HTERT RPE-1 (cell line): ENCODE measurements around the gene GPATCH2L.

Source experiments
- in situ Hi-C: fragments of 300-500 bp; cut with MboI; formaldehyde crosslinking; loops from 4 replicates; pipeline ENCODE4 v1.14.3; 2020; ENCODE audit warnings: low sequenced_read_pairs

GPATCH2L gene

DNA sequence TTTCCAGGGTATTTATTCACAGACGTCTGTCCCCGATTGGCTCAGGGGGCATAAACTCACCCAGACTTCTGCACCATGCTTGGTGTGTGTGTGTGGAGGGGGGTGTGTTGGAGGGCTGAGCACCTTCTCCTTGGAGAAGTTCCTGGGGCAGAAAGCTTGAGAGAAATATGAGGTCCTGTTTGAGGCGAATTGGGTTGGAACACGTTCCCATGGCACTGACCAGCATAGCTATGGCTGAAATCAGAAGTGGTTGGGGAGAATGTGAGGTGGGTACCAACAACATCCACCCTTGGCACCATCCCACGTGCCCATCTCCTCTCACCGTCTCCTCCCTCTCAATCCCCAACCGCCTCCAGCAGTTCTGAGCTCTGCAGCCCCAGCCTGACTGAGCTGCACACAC is 16.0 kb upstream of the GPATCH2L start:
- in situ Hi-C loops, result no loop called here

DNA sequence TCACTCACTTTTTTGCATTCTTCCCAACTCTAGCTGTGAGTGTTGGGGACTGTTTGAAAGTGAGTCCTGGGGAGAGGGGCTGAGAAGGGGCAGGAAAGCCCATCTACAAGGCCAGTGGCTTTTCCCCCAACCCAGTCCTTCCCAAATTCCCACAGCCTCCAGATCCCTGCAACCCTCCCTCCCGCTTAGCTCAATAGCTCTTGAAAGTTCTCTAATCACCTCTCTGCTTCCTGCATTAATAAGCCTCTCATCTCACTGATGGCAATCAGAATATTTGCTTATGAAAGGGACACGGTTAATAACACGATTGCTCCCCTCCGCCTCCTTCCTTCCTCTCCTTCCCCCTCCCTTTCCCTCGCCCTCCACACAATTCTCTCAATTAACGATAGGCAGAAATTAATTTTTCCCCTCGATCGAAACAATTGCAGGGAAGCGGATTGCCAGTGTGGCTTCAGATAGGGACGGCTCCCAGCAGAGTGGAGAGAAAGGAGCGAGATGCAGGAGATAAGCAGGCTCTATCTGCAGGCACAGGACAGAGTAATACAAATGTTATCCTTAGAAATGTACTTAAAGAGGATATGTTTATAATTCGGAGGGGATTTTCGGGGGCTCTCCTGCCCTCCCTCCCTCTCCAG is 15.1 kb upstream of the GPATCH2L start:
- in situ Hi-C loops, result no loop called here

DNA sequence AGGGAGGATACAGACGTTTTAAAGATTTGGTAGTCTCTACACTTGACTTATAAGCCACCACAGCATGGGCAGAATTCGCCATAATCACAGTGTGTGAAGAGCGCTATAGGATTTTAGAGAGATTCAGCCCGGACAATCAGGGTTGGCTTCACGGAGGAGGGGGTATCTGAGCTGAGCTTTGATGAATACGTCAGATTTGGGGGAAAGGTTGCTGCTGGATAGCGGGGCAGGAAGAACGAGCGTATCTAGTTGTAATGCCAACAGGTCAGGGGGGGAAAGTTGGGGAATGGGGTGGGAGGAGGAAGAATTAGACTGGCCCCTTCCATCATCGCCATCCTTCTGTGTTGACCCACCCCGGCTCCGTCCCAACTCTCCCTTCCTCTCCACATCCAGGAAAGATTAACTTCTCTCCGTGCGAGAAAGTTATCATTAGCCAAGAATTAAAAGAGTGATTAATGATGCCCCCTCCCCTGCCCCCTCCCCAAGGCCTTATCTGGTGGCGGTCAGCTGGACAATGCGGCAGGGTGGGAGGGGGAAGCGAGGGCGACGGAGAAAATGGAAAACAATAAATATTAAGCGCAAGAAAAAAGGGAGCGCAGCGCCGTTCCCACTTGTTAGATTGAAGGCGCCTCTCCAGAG is 13.5 kb upstream of the GPATCH2L start:
- in situ Hi-C loops, result no loop called here

GRCh38 chr14:76138758-76139723 is 12.7 kb upstream of the GPATCH2L start:
- in situ Hi-C loops, result no loop called here

GRCh38 chr14:76143642-76144041 is 8.1 kb upstream of the GPATCH2L start:
- in situ Hi-C loops, result no loop called here

DNA sequence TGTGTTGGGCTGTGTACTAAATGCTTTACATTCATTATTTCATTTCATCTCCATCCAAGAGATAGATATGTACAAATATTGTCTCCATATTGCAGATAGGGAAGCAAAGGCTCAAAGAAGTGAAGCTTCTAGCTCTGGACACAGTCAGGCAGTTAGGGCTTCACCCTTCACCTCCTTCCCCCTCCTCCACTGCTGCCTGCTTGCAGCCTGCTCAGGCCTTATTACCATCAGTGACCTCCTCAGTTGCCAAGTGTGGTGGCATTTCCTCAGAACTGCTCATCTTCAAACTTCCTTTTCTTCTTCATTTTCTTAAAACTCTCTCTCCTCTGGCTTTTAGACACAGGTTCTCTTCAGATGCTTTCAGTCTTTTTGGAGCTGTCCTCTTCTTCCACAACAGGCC is 4.7 kb upstream of the GPATCH2L start:
- in situ Hi-C loops, result no loop called here

GRCh38 chr14:76149196-76149595 is 2.5 kb upstream of the GPATCH2L start:
- in situ Hi-C loops, result no loop called here

DNA sequence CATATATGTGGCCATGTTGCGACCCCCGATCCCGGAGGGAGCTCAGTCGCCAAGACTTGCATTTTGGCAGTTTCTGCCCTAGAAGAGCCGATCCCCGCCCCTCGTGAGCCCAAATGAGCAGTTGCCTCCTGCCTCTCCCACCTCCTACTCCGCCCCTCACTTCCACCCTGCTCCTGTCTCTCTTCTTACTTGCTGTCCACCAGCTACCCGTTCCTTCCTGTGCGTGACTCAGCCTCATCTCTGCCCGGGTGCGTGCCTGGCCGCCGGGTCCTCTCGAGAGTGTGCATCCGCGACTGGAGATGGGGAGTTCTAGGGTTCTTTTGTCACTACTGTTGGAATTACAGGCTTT is 585 bp downstream of the GPATCH2L start:
- in situ Hi-C loops, result no loop called here

- in situ Hi-C loops, result no loop called here
Measured at GRCh38 chr14:76153919-76154318, 2.2 kb downstream of the GPATCH2L start.

DNA sequence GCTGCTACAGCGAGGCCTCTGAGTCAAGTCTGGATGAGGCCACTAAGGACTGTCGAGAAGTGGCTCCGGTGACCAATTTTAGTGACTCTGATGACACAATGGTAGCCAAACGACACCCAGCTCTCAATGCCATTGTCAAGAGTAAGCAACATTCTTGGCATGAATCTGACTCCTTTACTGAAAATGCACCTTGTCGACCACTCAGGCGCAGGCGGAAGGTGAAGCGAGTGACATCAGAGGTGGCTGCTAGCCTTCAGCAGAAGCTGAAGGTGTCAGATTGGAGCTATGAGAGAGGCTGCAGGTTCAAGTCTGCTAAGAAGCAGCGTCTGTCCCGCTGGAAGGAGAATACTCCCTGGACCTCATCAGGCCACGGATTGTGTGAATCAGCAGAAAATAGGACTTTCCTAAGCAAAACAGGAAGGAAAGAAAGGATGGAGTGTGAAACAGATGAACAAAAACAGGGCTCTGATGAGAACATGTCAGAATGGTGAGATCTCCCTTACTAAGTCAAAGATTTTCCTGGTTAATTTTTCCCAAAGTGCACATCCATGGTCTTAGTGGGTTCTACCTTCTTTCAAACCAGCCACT is 2.9 kb downstream of the GPATCH2L start:
- in situ Hi-C loops, result no loop called here

GRCh38 chr14:76163668-76164363 is 12.1 kb downstream of the GPATCH2L start:
- in situ Hi-C loops, result no loop called here

GRCh38 chr14:76168531-76168930 is 16.8 kb downstream of the GPATCH2L start:
- in situ Hi-C loops, result no loop called here

- in situ Hi-C loops, result no loop called here
Measured at GRCh38 chr14:76169776-76170175, 18.1 kb downstream of the GPATCH2L start.

GRCh38 chr14:76174982-76175381 is 23.3 kb downstream of the GPATCH2L start:
- in situ Hi-C loops, result no loop called here

DNA sequence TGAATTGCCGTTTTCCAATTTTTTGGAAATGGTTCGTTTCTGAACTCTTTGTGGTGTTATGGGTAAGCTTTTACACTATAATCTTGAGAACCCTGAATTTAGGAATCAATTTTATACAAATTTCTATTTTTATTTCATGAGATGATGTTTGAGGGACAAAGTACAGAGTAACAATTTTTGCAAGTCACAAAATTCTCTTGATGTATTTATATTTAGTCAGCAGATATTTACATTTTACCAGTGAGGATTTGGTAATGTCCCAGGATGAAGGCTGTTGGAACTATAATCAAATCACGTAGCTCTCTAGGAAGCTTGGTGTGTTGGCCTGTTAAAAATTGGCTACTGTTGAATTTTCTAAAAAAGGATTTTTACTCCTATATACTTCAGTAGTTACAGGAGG is 24.2 kb downstream of the GPATCH2L start:
- in situ Hi-C loops, result no loop called here

GRCh38 chr14:76181546-76181945 is 29.8 kb downstream of the GPATCH2L start:
- in situ Hi-C loops, result no loop called here

- in situ Hi-C loops, result no loop called here
Measured at GRCh38 chr14:76186308-76187027, 34.7 kb downstream of the GPATCH2L start.

DNA sequence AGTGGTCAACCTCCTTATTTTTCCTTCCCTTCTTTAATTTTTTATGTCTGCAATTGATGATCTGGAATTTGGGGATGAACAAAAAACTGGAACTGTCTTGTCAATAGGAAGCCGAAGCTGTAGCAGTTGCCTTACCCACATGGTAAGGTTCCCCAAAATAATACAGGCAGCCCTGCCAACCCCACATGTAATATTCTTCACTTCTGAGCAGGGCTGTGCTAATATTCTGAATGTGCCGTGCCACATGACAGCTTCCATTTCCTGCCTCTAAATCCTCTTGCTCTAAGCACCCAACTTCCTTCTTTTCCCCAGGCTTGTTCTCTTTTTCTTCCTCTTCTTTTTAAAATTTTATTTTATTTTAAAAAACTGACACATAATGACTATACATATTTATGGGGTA is 39.6 kb downstream of the GPATCH2L start:
- in situ Hi-C loops, result no loop called here

- in situ Hi-C loops, result no loop called here
Measured at GRCh38 chr14:76193696-76194095, 42.0 kb downstream of the GPATCH2L start.

DNA sequence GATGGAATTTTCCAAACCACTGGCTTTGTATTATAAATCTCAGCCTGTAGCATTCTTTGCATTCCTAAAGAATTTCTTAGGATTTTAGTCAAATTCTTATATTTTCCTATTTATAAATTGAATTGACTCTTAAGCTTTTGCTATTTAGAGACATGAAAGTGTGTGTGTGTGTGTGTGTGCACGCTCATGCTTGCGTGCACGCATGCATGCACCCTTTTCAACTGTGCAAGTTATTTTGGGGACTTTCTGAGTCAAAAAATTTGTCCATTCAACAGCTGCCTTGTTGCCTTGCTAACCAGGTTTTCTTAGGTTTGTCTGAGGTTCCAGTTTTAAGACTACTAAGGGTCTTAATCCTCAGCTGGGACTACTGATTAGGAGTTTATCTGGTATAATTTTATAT is 42.6 kb downstream of the GPATCH2L start:
- in situ Hi-C loops, result no loop called here
